ENCODE data around the gene SPATA31E1. TPM values are rescaled to one million over a fixed set of nuclear protein-coding genes. Genes with fewer than 3 reads are reported as not detected.
"Not testable (repeated sequence)": the region's sequence is repeated elsewhere in the genome, so short reads cannot be mapped to it uniquely, and the experiment has no call there.

The SPATA31E1 gene
- not detected in 2 replicates for total RNA-seq

GRCh38 chr9:87882627-87883026 is at the start of gene SPATA31E1:
Gene SPATA31E1, plus strand, starts transcription at chr9:87882877. Its CDS starts 15 bp downstream, at chr9:87882892.
- DNase-seq (ENCODE audit: extremely low read depth, low read depth, low spot score): no peak

GRCh38 chr9:87834357-87834756 is 48.3 kb upstream of the SPATA31E1 start:
- no peak for DNase-seq (ENCODE audit: extremely low read depth, low read depth, low spot score)

GRCh38 chr9:87836536-87836935 is 46.1 kb upstream of the SPATA31E1 start:
- no peak for DNase-seq (ENCODE audit: extremely low read depth, low read depth, low spot score)

GRCh38 chr9:87836951-87837705 is 45.5 kb upstream of the SPATA31E1 start:
- no peak for DNase-seq (ENCODE audit: extremely low read depth, low read depth, low spot score)

- no peak for DNase-seq (ENCODE audit: extremely low read depth, low read depth, low spot score)
Measured at GRCh38 chr9:87840134-87840533, 42.5 kb upstream of the SPATA31E1 start.

GRCh38 chr9:87842878-87843585 is 39.6 kb upstream of the SPATA31E1 start:
- no peak for DNase-seq (ENCODE audit: extremely low read depth, low read depth, low spot score)

GRCh38 chr9:87844506-87844905 is 38.2 kb upstream of the SPATA31E1 start:
- no peak for DNase-seq (ENCODE audit: extremely low read depth, low read depth, low spot score)

- not testable (repeated sequence) for DNase-seq (ENCODE audit: extremely low read depth, low read depth, low spot score)
Measured at GRCh38 chr9:87847817-87848216, 34.9 kb upstream of the SPATA31E1 start.

GRCh38 chr9:87849144-87849758 is 33.4 kb upstream of the SPATA31E1 start:
- DNase-seq (ENCODE audit: extremely low read depth, low read depth, low spot score): no peak

- no peak for DNase-seq (ENCODE audit: extremely low read depth, low read depth, low spot score)
Measured at GRCh38 chr9:87850391-87850790, 32.3 kb upstream of the SPATA31E1 start.

GRCh38 chr9:87851186-87851585 is 31.5 kb upstream of the SPATA31E1 start:
- DNase-seq (ENCODE audit: extremely low read depth, low read depth, low spot score): not testable (repeated sequence)

- DNase-seq (ENCODE audit: extremely low read depth, low read depth, low spot score): no peak
Measured at GRCh38 chr9:87853302-87853701, 29.4 kb upstream of the SPATA31E1 start.

GRCh38 chr9:87853876-87854579 is 28.6 kb upstream of the SPATA31E1 start:
- no peak for DNase-seq (ENCODE audit: extremely low read depth, low read depth, low spot score)

GRCh38 chr9:87854580-87854955 is 28.1 kb upstream of the SPATA31E1 start:
- no peak for DNase-seq (ENCODE audit: extremely low read depth, low read depth, low spot score)

GRCh38 chr9:87855061-87855460 is 27.6 kb upstream of the SPATA31E1 start:
- DNase-seq (ENCODE audit: extremely low read depth, low read depth, low spot score): no peak

- DNase-seq (ENCODE audit: extremely low read depth, low read depth, low spot score): no peak
Measured at GRCh38 chr9:87857141-87857947, 25.3 kb upstream of the SPATA31E1 start.

GRCh38 chr9:87857948-87858335 is 24.7 kb upstream of the SPATA31E1 start:
- DNase-seq (ENCODE audit: extremely low read depth, low read depth, low spot score): no peak

- no peak for DNase-seq (ENCODE audit: extremely low read depth, low read depth, low spot score)
Measured at GRCh38 chr9:87859137-87859536, 23.5 kb upstream of the SPATA31E1 start.

GRCh38 chr9:87859786-87860185 is 22.9 kb upstream of the SPATA31E1 start:
- DNase-seq (ENCODE audit: extremely low read depth, low read depth, low spot score): no peak

- DNase-seq (ENCODE audit: extremely low read depth, low read depth, low spot score): no peak
Measured at GRCh38 chr9:87861332-87861731, 21.3 kb upstream of the SPATA31E1 start.
